ENCODE data around the gene SLC33A1.
A peak's percentile ranks its signal among the peaks of the same experiment; 100 is the strongest.
"Not testable (repeated sequence)": the region's sequence is repeated elsewhere in the genome, so short reads cannot be mapped to it uniquely, and the experiment has no call there.

Gene SLC33A1

DNA sequence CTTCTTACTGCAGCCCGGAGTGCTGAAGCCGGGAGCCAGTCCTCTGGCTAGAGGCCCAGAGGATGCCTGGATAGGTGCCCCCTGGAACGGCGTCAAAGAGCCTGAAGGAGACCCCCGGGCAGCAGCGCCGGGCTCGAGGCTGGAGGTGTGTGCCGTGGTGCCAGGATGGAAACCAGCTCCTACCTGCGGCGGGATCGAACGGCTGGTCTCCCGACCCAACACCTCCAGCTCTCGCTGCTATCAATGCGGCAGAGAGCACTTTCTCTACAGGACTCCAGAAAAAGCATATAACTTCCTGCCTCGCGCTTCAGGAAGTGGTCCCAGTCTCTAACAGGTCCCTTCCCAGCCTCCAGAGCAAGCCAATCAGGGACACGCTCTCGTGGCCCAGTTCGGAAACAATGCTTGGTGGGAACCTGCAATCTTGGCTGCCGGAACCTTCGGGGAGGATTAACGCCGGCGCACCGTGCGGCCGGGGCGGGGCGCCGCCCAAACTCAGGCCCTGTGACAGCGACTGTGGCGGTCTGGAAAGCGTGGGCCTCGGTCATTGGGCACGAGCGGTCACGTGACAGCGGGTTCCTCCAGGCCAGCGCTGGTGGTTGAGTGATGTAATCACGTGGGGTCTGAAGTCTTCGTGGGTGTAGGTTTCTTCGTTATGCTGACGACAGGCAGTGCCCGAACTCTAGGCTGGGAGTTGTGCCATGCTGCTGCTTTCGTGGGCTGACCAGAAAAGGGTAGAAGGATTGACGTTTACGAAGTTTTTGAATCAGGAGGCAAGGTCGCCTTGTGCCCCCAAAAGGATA lies at the start of gene SLC33A1:
Gene SLC33A1, minus strand, starts transcription at position 287 of the 800 bp plus-strand sequence. CDS start 430 bp downstream, outside the sequence.
- peak; percentile 99 for DNase-seq (ENCODE audit: low spot score)

DNA sequence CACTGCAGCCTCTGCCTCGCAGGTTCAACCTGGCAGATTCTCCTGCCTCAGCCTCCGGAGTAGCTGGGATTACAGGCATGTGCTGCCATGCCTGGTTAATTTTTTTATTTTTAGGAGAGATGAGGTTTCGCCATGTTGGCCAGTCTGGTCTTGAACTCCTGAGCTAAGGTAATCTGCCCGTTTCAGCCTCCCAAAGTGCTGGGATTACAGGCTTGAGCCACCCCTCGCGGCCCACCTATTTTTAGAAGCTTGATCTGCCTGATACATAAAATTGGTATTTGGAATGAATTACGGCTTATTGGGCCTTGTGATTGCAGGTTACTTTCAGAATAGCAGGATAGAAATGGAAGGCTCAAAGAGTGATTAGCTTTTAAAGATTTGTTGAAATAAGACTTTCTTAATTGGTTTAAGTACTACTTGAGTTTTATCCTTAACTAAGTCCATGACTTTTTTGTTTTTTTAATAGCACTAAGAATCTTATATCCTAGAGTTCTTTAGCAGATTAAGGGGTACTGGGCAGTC lies 41.2 kb upstream of the SLC33A1 start:
- DNase-seq (ENCODE audit: low spot score): no peak

DNA sequence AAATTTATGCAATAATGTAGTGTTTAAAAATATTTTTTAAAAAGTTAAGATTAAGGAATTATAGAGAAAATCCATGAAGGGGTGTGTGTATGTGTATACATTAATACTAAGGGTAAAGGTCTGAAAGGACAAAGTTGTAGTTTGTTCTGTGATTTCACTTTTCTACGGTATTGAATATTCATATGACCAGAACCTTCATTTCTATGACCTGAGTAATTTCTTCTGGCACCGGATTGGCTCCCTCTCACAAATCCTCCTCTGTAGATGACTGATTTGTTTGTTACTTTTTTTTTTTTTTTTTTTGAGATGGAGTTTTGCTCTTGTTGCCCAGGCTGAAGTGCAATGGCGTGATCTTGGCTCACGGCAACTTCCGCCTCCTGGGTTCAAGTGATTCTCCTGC lies 37.1 kb upstream of the SLC33A1 start:
- no peak for DNase-seq (ENCODE audit: low spot score)

DNA sequence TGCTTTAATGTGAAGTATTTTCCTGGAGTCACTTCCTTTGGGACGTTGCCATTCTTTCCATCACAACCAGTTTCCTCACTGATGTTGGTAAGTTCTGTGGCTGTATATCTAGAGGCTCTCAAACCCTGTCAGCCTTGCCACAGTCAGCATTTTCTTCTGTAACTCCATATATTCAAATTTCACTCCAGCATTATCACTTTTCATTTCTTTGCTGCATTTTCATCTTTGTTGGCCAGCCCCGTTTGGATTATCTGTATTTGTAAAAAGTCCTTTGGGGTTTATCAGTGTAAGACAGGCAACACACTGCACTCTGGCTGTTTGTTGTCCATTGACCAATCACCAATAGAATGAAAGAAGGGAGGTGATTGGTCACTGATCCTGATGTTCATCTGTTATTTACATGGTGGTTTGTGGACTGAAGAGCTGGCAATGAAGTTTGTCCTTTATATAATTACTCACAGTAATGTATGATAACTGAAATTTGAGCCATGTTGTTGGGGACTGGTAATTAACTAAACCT lies 36.5 kb upstream of the SLC33A1 start:
- no peak for DNase-seq (ENCODE audit: low spot score)

DNA sequence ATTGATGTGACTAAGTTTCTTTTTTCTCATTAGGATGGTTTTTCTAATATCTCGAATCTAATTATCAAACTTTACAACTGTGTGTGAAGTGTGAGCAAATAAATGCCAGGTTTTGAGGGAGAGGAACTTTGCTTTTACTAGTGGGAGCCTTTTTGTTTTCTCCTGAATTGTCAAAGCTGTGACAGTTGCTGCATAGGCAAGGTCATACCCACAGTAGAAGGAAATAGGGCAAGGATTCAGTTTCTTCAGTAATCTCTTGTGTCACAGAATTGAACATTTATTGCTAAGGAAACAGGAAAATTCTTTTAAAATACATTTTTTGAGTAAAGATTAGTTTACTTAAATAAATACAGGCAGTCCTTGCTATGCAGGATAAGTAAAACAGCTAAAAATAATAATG lies 35.7 kb upstream of the SLC33A1 start:
- DNase-seq (ENCODE audit: low spot score): no peak

DNA sequence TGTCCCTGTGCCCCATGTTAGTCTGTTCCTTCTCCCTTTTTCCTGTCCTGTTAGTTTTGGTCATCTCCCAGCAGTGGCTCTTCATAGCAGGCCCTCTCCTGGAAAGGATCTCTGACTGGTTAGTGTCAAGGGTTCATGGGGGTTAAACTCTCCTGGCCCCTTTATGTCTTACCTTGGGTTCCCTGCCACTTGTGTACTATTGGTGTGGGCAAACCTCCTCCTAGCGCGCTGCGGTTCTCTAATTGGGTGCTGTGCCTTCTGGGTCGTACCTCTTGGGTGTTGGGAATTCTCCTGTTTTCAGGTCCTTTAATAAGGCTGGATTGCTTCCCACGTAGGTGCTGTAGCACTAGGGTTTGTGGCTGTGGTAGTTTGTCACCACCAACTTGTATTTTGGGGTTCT lies 35.0 kb upstream of the SLC33A1 start:
- no peak for DNase-seq (ENCODE audit: low spot score)

DNA sequence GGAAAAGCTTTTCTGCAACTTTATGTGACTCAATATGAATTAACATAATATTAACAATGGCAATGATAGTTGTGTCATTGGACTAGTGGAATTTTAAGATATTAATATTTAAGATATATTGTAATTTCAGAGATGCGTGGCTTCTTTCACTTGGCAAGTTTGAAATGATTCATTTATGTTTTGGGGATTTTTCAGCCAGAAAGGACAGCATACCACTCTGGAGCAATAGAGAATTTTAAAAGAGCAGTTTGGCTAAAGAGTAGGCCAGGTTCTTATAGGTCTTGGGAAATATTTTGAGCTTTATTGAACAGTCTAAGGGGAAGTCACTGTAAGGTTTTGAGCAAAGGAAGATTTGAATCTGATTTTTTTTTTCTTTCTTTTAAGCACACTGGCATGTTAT lies 32.7 kb upstream of the SLC33A1 start:
- DNase-seq (ENCODE audit: low spot score): no peak

DNA sequence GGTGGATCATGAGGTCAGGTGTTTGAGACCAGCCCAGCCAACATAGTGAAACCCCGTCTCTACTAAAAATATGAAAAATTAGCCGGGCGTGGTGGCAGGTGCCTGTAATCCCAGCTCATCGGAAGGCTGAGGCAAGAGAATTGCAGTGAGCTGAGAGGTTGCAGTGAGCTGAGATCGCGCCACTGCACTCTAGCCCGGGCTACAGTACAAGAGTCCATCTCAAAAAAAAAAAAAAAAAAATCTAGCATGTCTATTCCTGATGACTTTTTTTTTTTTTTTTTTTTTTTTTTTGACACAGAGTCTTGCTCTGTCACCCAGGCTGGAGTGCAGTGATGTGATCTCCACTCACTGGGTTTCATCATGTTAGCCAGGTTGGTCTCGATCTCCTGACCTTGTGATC lies 32.1 kb upstream of the SLC33A1 start:
- DNase-seq (ENCODE audit: low spot score): not testable (repeated sequence)

DNA sequence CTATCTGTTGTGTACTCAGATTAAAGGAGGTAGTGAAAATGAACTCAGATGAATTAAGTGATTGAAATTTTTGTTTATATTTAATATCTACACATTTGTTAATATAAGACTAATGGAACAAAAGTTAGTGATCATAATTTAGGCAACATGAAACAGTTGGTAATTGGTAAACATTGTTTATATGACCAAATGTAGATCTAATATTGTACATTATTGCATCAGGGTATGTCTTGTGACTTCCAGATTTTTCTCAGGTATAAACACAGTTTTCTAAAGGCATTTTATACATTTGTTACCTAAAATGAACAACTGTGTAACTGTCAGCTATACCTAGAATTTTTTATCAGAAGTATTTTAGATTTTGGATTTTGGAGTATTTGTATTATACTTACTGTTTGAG lies 31.1 kb upstream of the SLC33A1 start:
- no peak for DNase-seq (ENCODE audit: low spot score)

DNA sequence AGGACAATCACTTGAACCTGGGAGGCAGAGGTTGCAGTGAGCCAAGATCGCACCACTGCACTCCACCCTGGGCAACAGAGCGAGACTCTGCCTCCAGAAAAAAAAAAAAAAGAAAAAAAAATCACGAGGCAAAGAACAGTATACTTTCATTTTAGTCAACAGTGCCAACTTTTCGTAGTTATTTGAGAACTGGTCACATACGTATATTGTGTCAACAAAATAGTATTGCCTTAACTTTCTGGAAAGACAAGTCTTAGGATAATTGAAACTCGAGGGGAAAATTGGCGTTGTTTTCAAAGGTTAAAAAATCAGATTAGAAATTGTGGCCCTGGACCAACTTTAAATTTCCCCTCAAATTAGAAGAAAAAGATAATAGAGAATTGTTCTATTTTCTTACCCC lies 30.1 kb upstream of the SLC33A1 start:
- no peak for DNase-seq (ENCODE audit: low spot score)

DNA sequence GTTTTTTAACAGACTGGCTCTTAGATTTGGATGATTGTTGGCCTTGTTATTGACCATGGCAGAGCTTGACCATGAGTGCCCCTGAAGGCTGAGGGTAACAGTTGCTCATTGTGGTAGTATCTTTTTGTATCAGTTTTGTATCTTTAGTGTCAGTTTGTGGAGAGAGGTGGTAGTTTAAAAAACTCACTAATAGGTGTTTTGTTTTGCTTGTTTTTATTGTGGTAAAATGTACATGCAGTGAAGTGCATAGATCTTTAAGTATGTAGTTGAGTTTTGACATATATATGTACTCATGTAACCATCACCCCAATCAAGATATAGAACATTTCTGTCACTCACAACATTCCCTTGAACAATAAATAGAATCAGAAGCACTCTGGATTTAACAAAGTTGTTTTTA lies 26.1 kb upstream of the SLC33A1 start:
- no peak for DNase-seq (ENCODE audit: low spot score)

DNA sequence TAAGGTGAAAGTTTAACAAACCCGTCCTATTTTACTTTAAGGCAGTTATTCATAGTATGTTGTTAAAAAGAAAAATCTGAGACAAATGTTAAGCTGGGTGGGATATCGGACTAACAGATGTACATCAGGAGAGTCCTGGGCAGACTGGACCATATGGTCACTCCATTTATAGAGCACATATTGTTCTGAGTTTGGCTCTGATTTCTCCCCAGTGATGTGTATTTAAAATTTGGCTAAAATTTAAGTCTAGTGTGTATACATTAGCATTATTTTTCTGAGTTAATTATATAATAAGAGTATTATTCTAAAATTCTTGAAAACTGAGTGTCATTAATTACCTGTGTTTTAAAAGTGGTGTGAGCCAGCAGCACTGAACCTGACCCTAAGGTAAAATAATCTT lies 22.3 kb upstream of the SLC33A1 start:
- no peak for DNase-seq (ENCODE audit: low spot score)

DNA sequence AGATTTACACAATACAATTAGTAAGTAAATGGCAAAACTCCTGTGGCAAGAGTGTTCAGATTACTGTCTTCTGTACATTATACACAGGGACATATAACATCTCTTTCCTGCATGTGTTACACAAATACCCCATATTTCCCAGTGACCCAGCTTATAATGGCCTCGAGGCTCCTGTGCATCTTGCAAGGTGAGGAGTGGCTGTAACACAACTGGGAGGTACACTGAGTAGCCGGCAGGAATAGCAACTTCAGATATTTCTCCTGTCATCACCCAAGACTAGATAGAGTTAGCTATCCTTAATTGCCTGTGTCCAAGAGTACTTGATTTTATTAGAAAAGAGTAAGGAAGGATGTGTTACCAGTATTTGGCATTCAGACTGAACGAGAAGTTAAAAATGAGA lies 21.8 kb upstream of the SLC33A1 start:
- DNase-seq (ENCODE audit: low spot score): no peak

DNA sequence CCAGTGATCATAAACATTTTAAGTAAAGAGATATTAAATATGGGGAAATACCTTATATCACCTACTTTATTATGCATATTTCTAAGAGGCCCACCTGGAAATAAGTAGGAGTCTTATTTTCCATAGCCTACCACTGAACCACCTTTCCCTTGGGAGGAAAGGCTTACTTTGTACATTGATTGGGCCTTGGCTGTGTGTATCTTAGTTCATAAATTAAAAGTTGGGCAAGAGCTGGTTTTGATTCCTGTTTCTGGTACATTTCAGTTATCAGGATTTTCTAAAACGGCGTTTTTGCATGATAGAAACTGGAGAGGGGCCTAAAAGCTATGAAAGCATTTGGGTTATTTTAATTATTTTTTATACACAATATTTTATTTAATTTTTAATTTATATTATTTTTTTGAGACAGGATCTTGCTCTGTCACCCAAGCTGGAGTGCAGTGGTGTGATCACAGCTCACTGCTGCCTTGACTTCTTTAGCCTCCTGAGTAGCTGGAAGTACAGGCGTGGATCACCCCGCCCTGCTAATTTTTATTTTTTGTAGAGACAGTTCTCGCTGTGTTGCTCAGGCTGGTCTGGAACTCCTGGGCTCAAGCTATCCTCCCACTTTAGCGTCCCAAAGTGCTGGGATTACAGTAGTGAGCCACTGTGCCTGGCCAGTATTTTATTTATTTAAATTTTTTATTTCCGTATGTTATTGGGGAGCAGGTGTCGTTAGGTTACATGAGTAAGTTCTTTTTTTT lies 18.8 kb upstream of the SLC33A1 start:
- no peak for DNase-seq (ENCODE audit: low spot score)

DNA sequence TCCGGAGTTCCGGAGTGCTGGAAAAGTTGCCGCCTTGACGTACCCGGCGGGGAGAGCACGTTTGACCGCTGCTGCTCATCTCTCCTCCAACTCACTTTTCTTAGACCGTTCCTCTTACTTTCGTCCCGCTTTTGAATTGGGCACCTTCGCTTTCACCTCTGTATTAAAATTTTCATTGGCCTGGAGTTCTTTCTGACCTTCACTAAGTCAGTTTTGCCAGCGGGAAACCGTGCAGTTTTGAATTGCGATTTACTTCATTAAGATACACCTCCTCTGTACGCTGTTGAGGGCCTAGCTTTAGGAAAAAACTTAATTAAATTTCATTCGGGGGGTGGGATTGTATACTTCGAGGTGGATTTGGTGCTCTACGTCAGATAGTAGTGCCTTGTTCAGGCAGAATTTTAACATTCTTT lies 17.5 kb upstream of the SLC33A1 start:
- DNase-seq (ENCODE audit: low spot score): no peak

DNA sequence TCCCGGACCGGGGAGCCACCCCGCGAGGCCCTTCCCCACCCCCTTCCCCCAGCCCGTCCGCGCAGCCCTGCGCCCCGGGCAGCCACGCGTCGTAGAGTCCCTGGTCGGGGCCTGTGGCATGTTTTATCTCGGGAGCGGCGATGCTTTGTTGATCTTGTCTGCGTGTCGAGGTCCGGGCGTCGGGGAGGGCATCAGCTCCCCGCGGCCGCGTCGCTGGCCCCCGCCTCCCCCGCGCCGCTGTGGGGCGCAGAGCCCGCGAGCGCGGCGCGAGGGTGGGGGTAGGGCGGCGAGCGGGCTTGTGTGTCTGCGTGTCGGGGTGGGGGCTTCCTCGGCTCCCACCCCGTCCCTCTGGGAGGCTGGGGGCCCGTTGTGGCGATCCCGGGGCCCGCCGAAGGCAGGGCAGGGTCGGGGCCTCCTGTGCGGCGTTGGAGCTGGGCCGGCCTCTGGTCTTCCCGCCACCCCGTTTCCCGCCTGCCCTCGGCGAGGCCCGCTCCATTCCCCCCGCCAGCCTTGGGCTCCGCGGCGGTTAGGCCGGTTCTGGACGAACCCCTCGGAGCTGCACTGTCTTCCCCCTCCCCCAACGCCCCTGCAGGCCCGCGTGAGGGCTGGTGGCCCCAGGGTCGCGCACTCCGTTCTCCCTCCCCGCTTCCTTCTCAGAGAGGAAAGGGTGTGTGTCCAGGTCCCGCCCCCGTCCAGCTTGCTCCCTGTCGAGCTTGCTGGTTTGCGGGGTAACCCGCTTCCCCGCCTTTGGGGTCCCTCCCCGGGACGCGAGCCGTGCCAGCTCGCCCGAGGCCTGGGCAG lies 16.9 kb upstream of the SLC33A1 start:
- peak; percentile 23 for DNase-seq (ENCODE audit: low spot score)

DNA sequence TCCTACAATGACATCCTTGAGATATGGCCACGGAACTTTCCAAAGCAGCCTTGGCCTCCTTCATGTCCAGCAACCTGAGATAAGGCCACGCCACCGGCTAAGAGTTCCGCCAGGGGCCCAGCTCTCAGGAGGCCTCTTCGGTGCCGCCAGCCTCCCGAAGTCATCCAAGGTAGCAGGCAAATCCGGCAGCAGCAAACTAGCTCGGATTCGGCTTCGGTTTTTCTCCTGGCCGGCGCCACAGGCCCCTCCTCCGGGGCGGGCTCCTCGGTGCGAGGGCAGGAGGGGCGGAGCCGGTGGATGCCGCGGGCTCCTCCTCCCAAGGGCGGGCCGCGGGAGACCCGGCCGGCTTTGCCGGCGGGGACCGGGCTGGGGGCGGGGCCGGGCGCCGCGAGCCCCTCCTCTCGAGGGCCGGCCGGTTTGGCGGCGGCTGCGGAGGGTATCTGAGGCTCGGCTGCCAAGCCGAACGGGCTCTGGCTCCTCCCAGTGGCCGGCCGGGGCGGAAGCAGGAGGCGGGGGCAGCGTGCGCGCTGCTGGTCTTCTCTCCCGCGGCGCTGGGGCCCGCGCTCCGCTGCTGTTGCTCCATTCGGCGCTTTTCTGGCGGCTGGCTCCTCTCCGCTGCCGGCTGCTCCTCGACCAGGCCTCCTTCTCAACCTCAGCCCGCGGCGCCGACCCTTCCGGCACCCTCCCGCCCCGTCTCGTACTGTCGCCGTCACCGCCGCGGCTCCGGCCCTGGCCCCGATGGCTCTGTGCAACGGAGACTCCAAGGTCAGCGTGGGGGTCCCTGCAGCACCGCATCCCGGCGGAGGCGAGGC lies 16.1 kb upstream of the SLC33A1 start, which contains the start of gene GMPS:
Gene GMPS, plus strand, starts transcription at position 518 of the 812 bp plus-strand sequence. Its CDS starts 221 bp downstream, at position 739.
- peak; percentile 96 for DNase-seq (ENCODE audit: low spot score)

DNA sequence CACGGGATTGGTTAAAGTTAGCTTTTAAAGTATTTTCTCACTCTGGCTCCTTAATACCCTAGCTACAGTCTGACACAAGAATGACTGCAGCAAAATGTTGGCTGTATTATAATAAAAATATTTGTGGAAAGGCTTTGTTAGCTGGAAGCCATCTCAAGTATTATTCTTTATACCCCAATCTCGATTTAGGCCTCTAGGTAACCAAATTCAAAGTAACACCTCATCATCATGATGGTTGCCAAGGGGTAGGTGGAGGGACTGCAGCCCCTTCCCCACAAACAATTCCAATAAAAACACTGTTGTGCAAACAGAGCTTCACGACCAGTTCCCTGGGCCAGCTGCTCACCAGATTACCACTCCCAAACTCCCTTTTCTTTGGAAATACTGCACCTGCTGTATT lies 15.5 kb upstream of the SLC33A1 start:
- no peak for DNase-seq (ENCODE audit: low spot score)

DNA sequence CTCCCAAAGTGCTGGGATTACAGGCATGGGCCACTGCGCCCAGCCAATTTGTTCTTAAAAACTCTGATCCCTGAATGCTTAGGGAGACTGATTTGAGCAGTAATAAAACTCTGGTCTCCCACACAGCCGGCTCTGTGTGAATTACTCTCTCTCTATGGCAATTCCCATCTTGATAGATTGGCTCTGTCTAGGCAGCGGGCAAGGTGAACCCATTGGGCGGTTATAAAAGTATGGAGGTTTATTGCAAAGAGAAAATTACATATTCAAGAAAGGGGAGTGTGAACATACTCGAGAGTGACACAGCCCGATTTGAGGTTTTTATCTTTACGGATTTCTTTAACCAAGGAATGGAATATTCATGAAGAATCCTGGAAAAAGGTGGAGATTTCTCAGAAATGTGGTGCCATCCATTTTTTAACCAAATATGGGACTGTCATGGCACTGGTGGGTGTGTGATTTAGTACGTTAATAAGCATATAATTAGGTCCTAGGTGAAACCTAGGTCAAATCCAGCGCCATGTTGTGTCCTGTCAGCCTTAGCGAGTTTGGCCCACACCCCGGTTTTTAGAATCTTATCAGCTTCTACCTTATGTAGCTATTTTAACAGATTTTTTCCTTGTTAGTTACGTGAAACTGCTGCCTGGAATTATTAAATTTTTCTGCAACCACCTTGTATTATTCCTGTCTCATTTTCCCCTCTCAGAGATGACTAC lies 9.0 kb upstream of the SLC33A1 start:
- DNase-seq (ENCODE audit: low spot score): no peak

DNA sequence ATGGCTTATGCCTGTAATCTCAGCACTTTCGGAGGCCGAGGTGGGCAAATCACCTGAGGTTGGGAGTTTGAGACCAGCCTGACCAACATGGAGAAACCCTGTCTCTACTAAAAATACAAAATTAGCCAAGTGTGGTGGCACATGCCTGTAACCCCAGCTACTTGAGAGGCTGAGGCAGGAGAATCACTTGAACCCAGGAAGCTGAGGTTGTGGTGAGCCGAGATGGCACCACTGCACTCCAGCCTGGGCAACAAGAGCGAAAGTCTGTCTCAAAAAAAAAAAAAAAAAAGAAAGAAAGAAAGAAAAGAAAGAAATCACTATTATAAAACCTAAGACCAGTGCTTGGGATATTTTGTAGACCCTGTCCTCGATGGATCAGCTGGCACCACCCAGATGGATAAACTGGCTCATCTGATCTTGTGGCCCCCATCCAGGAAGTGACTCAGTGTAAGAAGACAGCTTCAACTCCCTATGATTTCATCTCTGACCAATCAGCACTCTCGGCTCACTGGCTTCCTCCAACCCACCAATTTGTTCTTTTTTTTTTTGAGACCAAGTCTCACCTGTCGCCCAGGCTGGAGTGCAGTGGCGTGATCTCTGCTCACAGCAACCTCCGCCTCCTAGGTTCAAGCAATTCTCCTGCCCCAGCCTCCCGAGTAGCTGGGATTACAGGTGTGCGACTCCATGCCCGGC lies 8.2 kb upstream of the SLC33A1 start:
- peak; percentile 78 for DNase-seq (ENCODE audit: low spot score)
